Osteocyte (in vitro differentiated cells): ENCODE results near the gene EIF4E. TPM values are rescaled to one million over a fixed set of nuclear protein-coding genes. Genes with fewer than 3 reads are reported as not detected.
"Not testable (repeated sequence)": the region's sequence is repeated elsewhere in the genome, so short reads cannot be mapped to it uniquely, and the experiment has no call there.

Experiments used
- DNase-seq: peaks from one replicate; pipeline ENCODE4 v3.0.0; 2021; ENCODE audit warnings: mixed read lengths; ENCODE audit not compliant: unreplicated experiment; ENCODE audit errors: extremely low spot score
- H3K27ac Mint-ChIP-seq: one replicate; pipeline ENCODE4 v1.8.0; 2021; ENCODE audit warnings: mild to moderate bottlenecking, mixed read lengths; ENCODE audit not compliant: unreplicated experiment
- H3K27me3 Mint-ChIP-seq: one replicate; pipeline ENCODE4 v1.8.0; 2021; ENCODE audit warnings: mixed read lengths; ENCODE audit not compliant: unreplicated experiment
- H3K36me3 Mint-ChIP-seq: one replicate; pipeline ENCODE4 v1.8.0; 2021; ENCODE audit warnings: mixed read lengths; ENCODE audit not compliant: unreplicated experiment
- H3K4me1 Mint-ChIP-seq: one replicate; pipeline ENCODE4 v1.8.0; 2021; ENCODE audit warnings: mixed read lengths; ENCODE audit not compliant: unreplicated experiment
- H3K4me3 Mint-ChIP-seq: one replicate; pipeline ENCODE4 v1.8.0; 2021; ENCODE audit warnings: mild to moderate bottlenecking, moderate library complexity, mixed read lengths; ENCODE audit not compliant: unreplicated experiment
- H3K9me3 Mint-ChIP-seq: one replicate; pipeline ENCODE4 v1.8.0; 2021; ENCODE audit warnings: mixed read lengths; ENCODE audit not compliant: unreplicated experiment
- CTCF ChIP-seq: fragments of 200-600 bp; sonication (generic); IDR thresholded peaks from 2 replicates; pipeline ENCODE4 v1.5.0; 2021; ENCODE audit warnings: antibody characterized with exemption, mild to moderate bottlenecking, moderate library complexity
- total RNA-seq: library from RNA; stranded (reverse); gene quantifications from 2 replicates; pipeline ENCODE4 v1.2.1, GENCODE V29; 2021

Gene EIF4E
- total RNA-seq, 1 donor from 2014 or later, result 60.6 TPM

DNA sequence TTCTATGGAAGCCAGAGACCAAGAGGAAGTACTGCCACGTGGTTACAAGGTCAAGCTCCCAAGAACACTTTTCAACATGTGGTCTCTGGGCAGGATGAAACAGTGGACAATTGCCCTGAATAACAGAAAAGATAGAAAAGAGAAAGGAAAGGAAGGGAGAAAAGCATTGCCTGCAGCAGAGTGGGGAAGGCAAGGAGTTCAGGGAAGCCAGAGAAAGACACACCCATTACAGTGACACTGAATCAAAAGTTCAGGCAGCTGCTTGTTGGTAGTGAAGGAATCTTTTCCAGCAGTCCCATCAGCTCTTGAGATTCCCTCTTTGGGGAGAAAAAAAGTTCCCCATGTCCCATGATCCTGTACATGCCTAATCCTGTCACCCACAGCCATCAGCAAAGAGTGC, 80.5 kb downstream of the EIF4E start:
- Mint-ChIP-seq H3K9me3 (peaks cover 8% of the 10 kb centered on the region), H3K27ac (no peak overlapping the region), H3K36me3 (peaks cover 5% of the 10 kb centered on the region), H3K4me3 (no peak overlapping the region), H3K27me3 (no peaks in the 10 kb centered on the region), H3K4me1 (peaks cover 25% of the 10 kb centered on the region)
- DNase-seq, result no peak
- TF ChIP-seq CTCF, result no peak

DNA sequence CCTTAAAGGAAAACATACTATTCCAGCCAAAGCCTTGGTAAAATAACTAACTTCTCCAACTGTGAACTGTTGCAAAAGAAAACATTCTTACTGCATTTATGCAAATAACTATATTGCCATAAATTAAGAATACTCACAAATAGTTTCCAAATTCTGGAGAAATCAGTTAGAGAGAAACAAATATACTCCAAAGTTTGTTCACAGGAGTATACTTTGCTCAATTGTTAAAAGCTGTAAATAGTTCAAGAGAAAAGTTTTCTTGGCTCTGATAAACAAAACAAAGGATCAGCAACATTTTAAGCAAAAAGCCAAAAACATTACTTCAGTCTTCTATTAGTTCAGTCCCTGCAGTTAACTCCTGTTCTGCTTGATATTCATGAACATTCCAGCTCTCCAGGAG, 83.0 kb downstream of the EIF4E start:
- Mint-ChIP-seq H3K36me3 (peaks cover 5% of the 10 kb centered on the region), H3K9me3 (peaks cover 8% of the 10 kb centered on the region), H3K27me3 (no peaks in the 10 kb centered on the region), H3K4me1 (peaks cover 12% of the 10 kb centered on the region), H3K27ac (no peak overlapping the region), H3K4me3 (no peak overlapping the region)
- TF ChIP-seq CTCF, result no peak
- DNase-seq, result no peak

DNA sequence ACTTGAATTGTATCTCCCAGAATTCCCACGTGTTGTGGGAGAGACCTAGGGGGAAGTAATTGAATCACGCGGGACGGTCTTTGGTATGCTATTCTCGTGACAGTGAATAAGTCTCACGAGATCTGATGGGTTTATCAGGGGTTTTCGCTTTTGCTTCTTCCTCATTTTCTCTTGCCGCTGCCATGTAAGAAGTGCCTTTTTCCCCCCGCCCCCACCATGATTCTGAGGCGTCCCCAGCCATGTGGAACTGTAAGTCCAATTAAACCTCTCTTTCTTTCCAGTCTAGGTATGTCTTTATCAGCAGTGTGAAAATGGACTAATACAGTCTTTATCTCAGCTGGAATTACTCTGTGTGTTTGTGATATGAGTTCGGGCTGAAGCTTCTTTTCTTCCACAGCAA, 86.0 kb downstream of the EIF4E start:
- not testable (repeated sequence) for H3K4me3 Mint-ChIP-seq, DNase-seq, H3K27ac Mint-ChIP-seq, H3K27me3 Mint-ChIP-seq, H3K4me1 Mint-ChIP-seq, H3K9me3 Mint-ChIP-seq, H3K36me3 Mint-ChIP-seq

GRCh38 chr4:98838977-98839618, 89.8 kb downstream of the EIF4E start:
- DNase-seq, result no peak
- Mint-ChIP-seq H3K4me1 (peaks cover 4% of the 10 kb centered on the region), H3K36me3 (no peaks in the 10 kb centered on the region), H3K9me3 (no peaks in the 10 kb centered on the region), H3K27me3 (no peaks in the 10 kb centered on the region), H3K4me3 (no peak overlapping the region), H3K27ac (no peak overlapping the region)
- TF ChIP-seq CTCF, result no peak

DNA sequence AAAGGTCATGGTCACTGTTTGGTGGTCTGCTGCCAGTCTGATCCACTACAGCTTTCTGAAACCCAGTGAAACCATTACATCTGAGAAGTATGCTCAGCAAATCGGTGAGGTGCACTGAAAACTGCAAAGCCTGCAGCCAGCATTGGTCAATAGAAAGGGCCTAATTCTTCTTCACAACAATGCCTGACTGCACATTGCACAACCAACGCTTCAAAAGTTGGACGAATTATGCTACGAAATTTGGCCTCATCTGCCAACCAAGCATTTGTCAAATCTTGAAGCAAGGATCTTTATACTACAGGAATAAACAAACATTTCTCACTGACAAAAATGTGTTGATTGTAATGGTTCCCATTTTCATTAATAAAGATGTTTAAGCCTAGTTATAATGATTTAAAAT, 90.4 kb downstream of the EIF4E start:
- H3K27me3 Mint-ChIP-seq, result no peaks in the 10 kb centered on the region
- peaks cover 4% of the 10 kb centered on the region for H3K4me1 Mint-ChIP-seq
- no peak for TF ChIP-seq CTCF
- no peaks in the 10 kb centered on the region for H3K9me3 Mint-ChIP-seq
- H3K4me3 Mint-ChIP-seq, result no peak overlapping the region
- DNase-seq, result no peak
- no peaks in the 10 kb centered on the region for H3K36me3 Mint-ChIP-seq
- H3K27ac Mint-ChIP-seq, result no peak overlapping the region

GRCh38 chr4:98833384-98833783, 95.5 kb downstream of the EIF4E start:
- no peak for DNase-seq
- Mint-ChIP-seq H3K27me3 (no peaks in the 10 kb centered on the region), H3K9me3 (no peaks in the 10 kb centered on the region), H3K4me1 (no peaks in the 10 kb centered on the region), H3K36me3 (no peaks in the 10 kb centered on the region), H3K4me3 (no peak overlapping the region), H3K27ac (no peak overlapping the region)
- TF ChIP-seq CTCF, result no peak

- H3K27ac Mint-ChIP-seq, DNase-seq, H3K27me3 Mint-ChIP-seq, H3K9me3 Mint-ChIP-seq, H3K4me3 Mint-ChIP-seq, H3K36me3 Mint-ChIP-seq, H3K4me1 Mint-ChIP-seq: not testable (repeated sequence)
Measured at GRCh38 chr4:98831036-98831435, 97.9 kb downstream of the EIF4E start.
